GM12878 (cell line): ENCODE measurements around the gene PRRC2C. TPM values are rescaled to one million over a fixed set of nuclear protein-coding genes. Genes with fewer than 3 reads are reported as not detected.

Experiments
- ATF7 ChIP-seq: fragments of 450-650 bp; IDR thresholded peaks from 2 replicates; pipeline ENCODE4 v1.6.1; 2016; ENCODE audit warnings: low read depth, mild to moderate bottlenecking
- BACH1 ChIP-seq: fragments of 450-650 bp; IDR thresholded peaks from 2 replicates; pipeline ENCODE4 v1.6.1; 2017; ENCODE audit warnings: mild to moderate bottlenecking, borderline replicate concordance
- CHD1 ChIP-seq: IDR thresholded peaks from 2 replicates; pipeline ENCODE4 v1.6.1; 2012; ENCODE audit warnings: low read depth, low read length, improper control_type of control experiment
- CREB1 ChIP-seq: IDR thresholded peaks from 2 replicates; pipeline ENCODE4 v1.6.1; 2012; ENCODE audit warnings: low read depth, mild to moderate bottlenecking, inconsistent platforms
- GABPA ChIP-seq: IDR thresholded peaks from 2 replicates; pipeline ENCODE4 v1.6.1; 2014; ENCODE audit warnings: antibody characterized with exemption, low read depth, mild to moderate bottlenecking, inconsistent platforms
- IKZF1 ChIP-seq: fragments of 450-650 bp; conservative IDR thresholded peaks from 2 replicates; pipeline ENCODE4 v1.6.1; 2017; ENCODE audit warnings: antibody characterized with exemption, mild to moderate bottlenecking
- IRF4 ChIP-seq: IDR thresholded peaks from 2 replicates; pipeline ENCODE4 v1.6.1; 2011; ENCODE audit warnings: low read depth, low read length
- JUND ChIP-seq: IDR thresholded peaks from 2 replicates; pipeline ENCODE4 v1.6.1; 2012; ENCODE audit warnings: low read depth, mild to moderate bottlenecking, low read length, improper control_type of control experiment, moderate library complexity
- KDM1A ChIP-seq: fragments of 200-600 bp; sonication (generic); IDR thresholded peaks from 2 replicates; pipeline ENCODE4 v1.6.1; 2016; ENCODE audit warnings: borderline replicate concordance
- KLF5 ChIP-seq: fragments of 450-650 bp; IDR thresholded peaks from 2 replicates; pipeline ENCODE4 v1.6.1; 2014; ENCODE audit warnings: mild to moderate bottlenecking; ENCODE audit not compliant: partially characterized antibody
- MEF2A ChIP-seq: IDR thresholded peaks from 2 replicates; pipeline ENCODE4 v1.6.1; 2011; ENCODE audit warnings: low read depth, mild to moderate bottlenecking, low read length, moderate library complexity; ENCODE audit not compliant: insufficient read depth
- MTA3 ChIP-seq: IDR thresholded peaks from 2 replicates; pipeline ENCODE4 v1.6.1; 2012; ENCODE audit warnings: low read length, inconsistent platforms, borderline replicate concordance
- NKRF ChIP-seq: fragments of 450-650 bp; conservative IDR thresholded peaks from 2 replicates; pipeline ENCODE4 v1.6.1; 2017; ENCODE audit warnings: mild to moderate bottlenecking, moderate library complexity
- PAX8 ChIP-seq: fragments of 450-650 bp; IDR thresholded peaks from 2 replicates; pipeline ENCODE4 v1.6.1; 2017; ENCODE audit warnings: mild to moderate bottlenecking, moderate library complexity
- PKNOX1 ChIP-seq: fragments of 450-650 bp; IDR thresholded peaks from 2 replicates; pipeline ENCODE4 v1.6.1; 2016; ENCODE audit warnings: mild to moderate bottlenecking
- SIX5 ChIP-seq: IDR thresholded peaks from 2 replicates; pipeline ENCODE4 v1.6.1; 2011; ENCODE audit warnings: mild to moderate bottlenecking, low read depth, low read length, moderate library complexity; ENCODE audit not compliant: severe bottlenecking
- SMC3 ChIP-seq: IDR thresholded peaks from 2 replicates; pipeline ENCODE4 v1.6.1; 2011; ENCODE audit warnings: low read length, improper control_type of control experiment, borderline replicate concordance
- SP1 ChIP-seq: IDR thresholded peaks from one replicate; pipeline ENCODE4 v1.6.1; 2011; ENCODE audit warnings: low read depth, low read length
- TAF1 ChIP-seq: IDR thresholded peaks from 2 replicates; pipeline ENCODE4 v1.6.1; 2011; ENCODE audit warnings: mild to moderate bottlenecking, low read depth, low read length, borderline replicate concordance
- ZNF24 ChIP-seq: fragments of 450-650 bp; IDR thresholded peaks from 2 replicates; pipeline ENCODE4 v1.6.1; 2017; ENCODE audit warnings: antibody characterized with exemption, mild to moderate bottlenecking
- ZNF384 ChIP-seq: IDR thresholded peaks from 2 replicates; pipeline ENCODE4 v1.6.1; 2012; ENCODE audit warnings: low read depth, mild to moderate bottlenecking, low read length, improper control_type of control experiment, borderline replicate concordance
- polyA plus RNA-seq, 11 experiments: library from polyadenylated mRNA; depleted of rRNA in 4 of 11; unstranded in 6 of 11; stranded (reverse) in 5 of 11; fragments of >200 nt; fragmentation: Nextera tagmentation in 4 of 11; fragmentation: Illumina TruSeq in 1 of 11; extraction: Ambion mirVana in 4 of 11; extraction: Trizol in 1 of 11; gene quantifications; 1 replicate in 1 of 11; 2 replicates in 10 of 11; pipeline versions ENCODE4 v1.2.1 to v1.2.3, GENCODE V29; 2011 to 2016; ENCODE audit warnings: inconsistent platforms in 2 of 11, missing spikeins in 2 of 11, low read depth in 1 of 11
- total RNA-seq, 4 experiments: library from RNA; depleted of rRNA in 3 of 4; stranded (reverse); fragments of >200 nt in 3 of 4; fragmentation: Illumina TruSeq in 1 of 4; extraction: Trizol in 1 of 4; gene quantifications; 2 replicates each; pipeline versions ENCODE4 v1.2.1 to v1.2.3, GENCODE V29; 2013 to 2021
- TF ChIP-seq, protein P1 (sequence below): IDR thresholded peaks from 2 replicates; pipeline ENCODE4 v1.6.1; 2012; ENCODE audit warnings: low read depth, low read length, improper control_type of control experiment
- TF ChIP-seq, protein P2 (sequence below): fragments of 450-650 bp; IDR thresholded peaks from 2 replicates; pipeline ENCODE4 v1.6.1; 2017; ENCODE audit warnings: mild to moderate bottlenecking, moderate library complexity

PRRC2C gene
- total and polyA plus RNA-seq, 10 of the 15 experiments (the other 5 are each of a cell fraction or from before 2014, with no cell fraction given), result 53.4 to 182 (median 91.8) TPM

- TF ChIP-seq TAF1, result no peak
- TF ChIP-seq SMC3, result no peak
- no peak for TF ChIP-seq ZNF384
- TF ChIP-seq SIX5, result no peak
- TF ChIP-seq IKZF1, result peak; percentile 57
- no peak for TF ChIP-seq KDM1A
- TF ChIP-seq CREB1, result no peak
- TF ChIP-seq, protein P1, sequence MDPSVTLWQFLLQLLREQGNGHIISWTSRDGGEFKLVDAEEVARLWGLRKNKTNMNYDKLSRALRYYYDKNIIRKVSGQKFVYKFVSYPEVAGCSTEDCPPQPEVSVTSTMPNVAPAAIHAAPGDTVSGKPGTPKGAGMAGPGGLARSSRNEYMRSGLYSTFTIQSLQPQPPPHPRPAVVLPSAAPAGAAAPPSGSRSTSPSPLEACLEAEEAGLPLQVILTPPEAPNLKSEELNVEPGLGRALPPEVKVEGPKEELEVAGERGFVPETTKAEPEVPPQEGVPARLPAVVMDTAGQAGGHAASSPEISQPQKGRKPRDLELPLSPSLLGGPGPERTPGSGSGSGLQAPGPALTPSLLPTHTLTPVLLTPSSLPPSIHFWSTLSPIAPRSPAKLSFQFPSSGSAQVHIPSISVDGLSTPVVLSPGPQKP, result no peak
- no peak for TF ChIP-seq MTA3
- TF ChIP-seq MEF2A, result no peak
- no peak for TF ChIP-seq CHD1
- TF ChIP-seq PKNOX1, result peak; percentile 90
- TF ChIP-seq JUND, result no peak
- TF ChIP-seq BACH1, result peak; percentile 31; the same call in 1 of the 2 replicates
- no peak for TF ChIP-seq GABPA
- TF ChIP-seq SP1, result no peak
- no peak for TF ChIP-seq PAX8
- TF ChIP-seq IRF4, result no peak
- TF ChIP-seq, protein P2, sequence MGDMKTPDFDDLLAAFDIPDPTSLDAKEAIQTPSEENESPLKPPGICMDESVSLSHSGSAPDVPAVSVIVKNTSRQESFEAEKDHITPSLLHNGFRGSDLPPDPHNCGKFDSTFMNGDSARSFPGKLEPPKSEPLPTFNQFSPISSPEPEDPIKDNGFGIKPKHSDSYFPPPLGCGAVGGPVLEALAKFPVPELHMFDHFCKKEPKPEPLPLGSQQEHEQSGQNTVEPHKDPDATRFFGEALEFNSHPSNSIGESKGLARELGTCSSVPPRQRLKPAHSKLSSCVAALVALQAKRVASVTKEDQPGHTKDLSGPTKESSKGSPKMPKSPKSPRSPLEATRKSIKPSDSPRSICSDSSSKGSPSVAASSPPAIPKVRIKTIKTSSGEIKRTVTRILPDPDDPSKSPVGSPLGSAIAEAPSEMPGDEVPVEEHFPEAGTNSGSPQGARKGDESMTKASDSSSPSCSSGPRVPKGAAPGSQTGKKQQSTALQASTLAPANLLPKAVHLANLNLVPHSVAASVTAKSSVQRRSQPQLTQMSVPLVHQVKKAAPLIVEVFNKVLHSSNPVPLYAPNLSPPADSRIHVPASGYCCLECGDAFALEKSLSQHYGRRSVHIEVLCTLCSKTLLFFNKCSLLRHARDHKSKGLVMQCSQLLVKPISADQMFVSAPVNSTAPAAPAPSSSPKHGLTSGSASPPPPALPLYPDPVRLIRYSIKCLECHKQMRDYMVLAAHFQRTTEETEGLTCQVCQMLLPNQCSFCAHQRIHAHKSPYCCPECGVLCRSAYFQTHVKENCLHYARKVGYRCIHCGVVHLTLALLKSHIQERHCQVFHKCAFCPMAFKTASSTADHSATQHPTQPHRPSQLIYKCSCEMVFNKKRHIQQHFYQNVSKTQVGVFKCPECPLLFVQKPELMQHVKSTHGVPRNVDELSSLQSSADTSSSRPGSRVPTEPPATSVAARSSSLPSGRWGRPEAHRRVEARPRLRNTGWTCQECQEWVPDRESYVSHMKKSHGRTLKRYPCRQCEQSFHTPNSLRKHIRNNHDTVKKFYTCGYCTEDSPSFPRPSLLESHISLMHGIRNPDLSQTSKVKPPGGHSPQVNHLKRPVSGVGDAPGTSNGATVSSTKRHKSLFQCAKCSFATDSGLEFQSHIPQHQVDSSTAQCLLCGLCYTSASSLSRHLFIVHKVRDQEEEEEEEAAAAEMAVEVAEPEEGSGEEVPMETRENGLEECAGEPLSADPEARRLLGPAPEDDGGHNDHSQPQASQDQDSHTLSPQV, result no peak
- no peak for TF ChIP-seq NKRF
- TF ChIP-seq KLF5, result no peak
- 0 out of 2 replicates have a peak, but pooled peaks have one; percentile 31 for TF ChIP-seq ATF7
- no peak for TF ChIP-seq ZNF24
Measured at GRCh38 chr1:171606402-171606941, 121.1 kb downstream of the PRRC2C start (continued).
